Measurements from ENCODE around the gene SGPP1. TPM values are rescaled to one million over a fixed set of nuclear protein-coding genes. Genes with fewer than 3 reads are reported as not detected.
"Not testable (repeated sequence)": the region's sequence is repeated elsewhere in the genome, so short reads cannot be mapped to it uniquely, and the experiment has no call there.

Gene SGPP1
- total RNA-seq, 1 donor from 2014 or later = 22.5 TPM

DNA sequence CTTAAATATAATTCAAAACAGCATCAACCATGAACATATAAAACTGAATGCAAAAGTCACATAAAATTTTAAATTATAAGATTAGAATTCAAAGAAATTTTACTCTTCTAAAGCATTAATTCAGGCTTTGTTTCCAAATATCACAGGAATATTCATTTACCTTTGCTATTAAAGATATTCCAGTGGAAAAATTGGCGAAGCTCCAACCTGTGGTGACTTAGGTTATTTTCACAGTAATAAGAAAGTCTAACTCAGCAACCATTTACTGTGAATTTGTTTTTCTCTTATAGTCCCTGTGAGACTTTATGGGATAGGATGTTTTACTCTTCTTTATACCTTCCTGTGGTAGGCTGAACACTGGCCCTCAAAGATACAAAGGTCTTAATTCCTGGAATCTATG is 89.4 kb downstream of the SGPP1 start:
- no peaks in the 10 kb centered on the region for H3K36me3 ChIP-seq (ENCODE audit: control insufficient read depth, insufficient read depth, low read length)
- no peak for DNase-seq (ENCODE audit: low read depth)
- TF ChIP-seq, protein P1, sequence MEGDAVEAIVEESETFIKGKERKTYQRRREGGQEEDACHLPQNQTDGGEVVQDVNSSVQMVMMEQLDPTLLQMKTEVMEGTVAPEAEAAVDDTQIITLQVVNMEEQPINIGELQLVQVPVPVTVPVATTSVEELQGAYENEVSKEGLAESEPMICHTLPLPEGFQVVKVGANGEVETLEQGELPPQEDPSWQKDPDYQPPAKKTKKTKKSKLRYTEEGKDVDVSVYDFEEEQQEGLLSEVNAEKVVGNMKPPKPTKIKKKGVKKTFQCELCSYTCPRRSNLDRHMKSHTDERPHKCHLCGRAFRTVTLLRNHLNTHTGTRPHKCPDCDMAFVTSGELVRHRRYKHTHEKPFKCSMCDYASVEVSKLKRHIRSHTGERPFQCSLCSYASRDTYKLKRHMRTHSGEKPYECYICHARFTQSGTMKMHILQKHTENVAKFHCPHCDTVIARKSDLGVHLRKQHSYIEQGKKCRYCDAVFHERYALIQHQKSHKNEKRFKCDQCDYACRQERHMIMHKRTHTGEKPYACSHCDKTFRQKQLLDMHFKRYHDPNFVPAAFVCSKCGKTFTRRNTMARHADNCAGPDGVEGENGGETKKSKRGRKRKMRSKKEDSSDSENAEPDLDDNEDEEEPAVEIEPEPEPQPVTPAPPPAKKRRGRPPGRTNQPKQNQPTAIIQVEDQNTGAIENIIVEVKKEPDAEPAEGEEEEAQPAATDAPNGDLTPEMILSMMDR (IDR thresholded peaks at IDR 0.05; ENCODE audit: insufficient read depth, low read length, poor library complexity, severe bottlenecking) = no peak
- H3K27me3 ChIP-seq (ENCODE audit: control insufficient read depth, insufficient read depth, low read length) = no peaks in the 10 kb centered on the region
- no peak overlapping the region for H3K4me3 ChIP-seq (ENCODE audit: low read depth, low read length)

GRCh38 chr14:63636094-63636635 is 91.7 kb downstream of the SGPP1 start:
- H3K4me3 ChIP-seq (ENCODE audit: low read depth, low read length); H3K36me3 ChIP-seq (ENCODE audit: control insufficient read depth, insufficient read depth, low read length); DNase-seq (ENCODE audit: low read depth); H3K27me3 ChIP-seq (ENCODE audit: control insufficient read depth, insufficient read depth, low read length): not testable (repeated sequence)

Other genes with a start within 250 kb of the SGPP1 start
- 21.6 and 22.3 TPM in 2 replicates for gene PPP2R5E, start 184.7 kb downstream of the SGPP1 start, total RNA-seq
- 12.2 and 13.6 TPM in 2 replicates for gene WDR89, start 86.2 kb downstream of the SGPP1 start, total RNA-seq
- gene SYNE2, start 124.9 kb upstream of the SGPP1 start, total RNA-seq = 35.7 and 38.6 TPM in 2 replicates

Measured in kidney epithelial cell (primary cell).